Neural cell (in vitro differentiated cells): ENCODE data around the gene FCRL4. TPM values are rescaled to one million over a fixed set of nuclear protein-coding genes. Genes with fewer than 3 reads are reported as not detected.

ENCODE experiments used
- H2AFZ ChIP-seq: fragments of 200-600, 300-800 bp; sonication (generic), shearing (Covaris generic); 2 replicates; pipeline ENCODE4 v1.6.0; 2014; ENCODE audit warnings: low read depth, mild to moderate bottlenecking, antibody characterized with exemption, low read length, moderate library complexity
- H3F3A ChIP-seq: fragments of 200-600 bp; shearing (Covaris generic); 2 replicates; pipeline ENCODE4 v1.6.1; 2016; ENCODE audit warnings: mild to moderate bottlenecking, moderate library complexity, mixed read lengths, antibody characterized with exemption, low read length; ENCODE audit not compliant: insufficient read depth, poor library complexity, severe bottlenecking
- H3K27ac ChIP-seq: fragments of 200-600, 300-800 bp; sonication (generic), shearing (Covaris generic); 2 replicates; pipeline ENCODE4 v1.5.1; 2014; ENCODE audit warnings: mild to moderate bottlenecking, low read length, moderate library complexity
- H3K27me3 ChIP-seq: fragments of 300-800, 200-600 bp; sonication (generic), shearing (Covaris generic); 2 replicates; pipeline ENCODE4 v1.6.0; 2014; ENCODE audit warnings: mild to moderate bottlenecking, low read depth, low read length, moderate library complexity; ENCODE audit not compliant: insufficient read depth
- H3K36me3 ChIP-seq: fragments of 300-800, 200-600 bp; sonication (generic), shearing (Covaris generic); 2 replicates; pipeline ENCODE4 v1.5.1; 2014; ENCODE audit warnings: mild to moderate bottlenecking, antibody characterized with exemption, low read length, moderate library complexity; ENCODE audit not compliant: insufficient read depth
- H3K4me2 ChIP-seq: fragments of 300-800, 200-600 bp; sonication (generic), shearing (Covaris generic); 2 replicates; pipeline ENCODE4 v1.6.0; 2014; ENCODE audit warnings: mild to moderate bottlenecking, low read length
- H3K4me3 ChIP-seq: fragments of 300-800, 200-600 bp; sonication (generic), shearing (Covaris generic); 2 replicates; pipeline ENCODE4 v1.5.1; 2014; ENCODE audit warnings: mild to moderate bottlenecking, low read length, moderate library complexity
- H3K79me2 ChIP-seq: fragments of 200-600 bp; shearing (Covaris generic); replicated peaks from 2 replicates; pipeline ENCODE4 v1.6.0; 2014; ENCODE audit warnings: mild to moderate bottlenecking, low read length, moderate library complexity; ENCODE audit not compliant: insufficient read depth
- H3K9ac ChIP-seq: fragments of 300-800, 200-600 bp; sonication (generic), shearing (Covaris generic); 2 replicates; pipeline ENCODE4 v1.6.1; 2016; ENCODE audit warnings: mild to moderate bottlenecking, low read length, mixed read lengths
- H3K9me2 ChIP-seq: fragments of 200-600 bp; shearing (Covaris generic); 2 replicates; pipeline ENCODE4 v1.6.1; 2016; ENCODE audit warnings: mild to moderate bottlenecking, low read length, mixed read lengths; ENCODE audit not compliant: insufficient read depth
- H3K9me3 ChIP-seq: fragments of 200-600, 300-800 bp; sonication (generic), shearing (Covaris generic); 2 replicates; pipeline ENCODE4 v1.6.1; 2016; ENCODE audit warnings: mild to moderate bottlenecking, mixed run types, low read length, moderate library complexity, mixed read lengths
- H4K20me1 ChIP-seq: fragments of 200-600 bp; shearing (Covaris generic); 2 replicates; pipeline ENCODE4 v1.6.1; 2016; ENCODE audit warnings: mild to moderate bottlenecking, mixed run types; ENCODE audit not compliant: insufficient read depth
- CTCF ChIP-seq: fragments of 450-650 bp; IDR thresholded peaks from 2 replicates; pipeline ENCODE4 v1.5.1; 2014; ENCODE audit warnings: antibody characterized with exemption, mild to moderate bottlenecking, moderate library complexity; ENCODE audit not compliant: poor library complexity, severe bottlenecking
- EP300 ChIP-seq: fragments of 450-650 bp; conservative IDR thresholded peaks from 2 replicates; pipeline ENCODE4 v1.6.1; 2014; ENCODE audit warnings: antibody characterized with exemption, mild to moderate bottlenecking, moderate library complexity; ENCODE audit not compliant: poor library complexity, severe bottlenecking
- EZH2 ChIP-seq: fragments of 200-600, 300-800 bp; shearing (Covaris generic), sonication (generic); IDR thresholded peaks from 2 replicates; pipeline ENCODE4 v1.6.1; 2014; ENCODE audit warnings: antibody characterized with exemption, low read length, borderline replicate concordance, mild to moderate bottlenecking; ENCODE audit not compliant: insufficient read depth, poor library complexity, severe bottlenecking
- MXI1 ChIP-seq: fragments of 450-650 bp; conservative IDR thresholded peaks from 2 replicates; pipeline ENCODE4 v1.6.1; 2014; ENCODE audit warnings: antibody characterized with exemption, mild to moderate bottlenecking; ENCODE audit not compliant: poor library complexity, severe bottlenecking
- POLR2AphosphoS5 ChIP-seq: IDR thresholded peaks from 2 replicates; pipeline ENCODE4 v1.6.1; 2012
- RAD21 ChIP-seq: fragments of 450-650 bp; conservative IDR thresholded peaks from 2 replicates; pipeline ENCODE4 v1.6.1; 2014; ENCODE audit warnings: antibody characterized with exemption, mild to moderate bottlenecking, moderate library complexity
- REST ChIP-seq: IDR thresholded peaks from 2 replicates; pipeline ENCODE4 v1.6.1; 2012; ENCODE audit warnings: borderline replicate concordance
- SMC3 ChIP-seq: fragments of 450-650 bp; conservative IDR thresholded peaks from 2 replicates; pipeline ENCODE4 v1.6.1; 2014; ENCODE audit warnings: antibody characterized with exemption, mild to moderate bottlenecking, moderate library complexity; ENCODE audit not compliant: poor library complexity
- TAF1 ChIP-seq: IDR thresholded peaks from 2 replicates; pipeline ENCODE4 v1.6.1; 2012; ENCODE audit warnings: low read depth
- polyA plus RNA-seq: library from polyadenylated mRNA; depleted of rRNA; stranded (reverse); fragments of >200 nt; gene quantifications from 2 replicates; pipeline ENCODE4 v1.2.3, GENCODE V29; 2014

FCRL4 gene
- polyA plus RNA-seq, 1 donor from 2014 or later, result not detected

- H4K20me1 ChIP-seq, result no peaks in the 10 kb centered on the region
- H3K36me3 ChIP-seq, result no peaks in the 10 kb centered on the region
- no peaks in the 10 kb centered on the region for H3K27me3 ChIP-seq
- H2AFZ ChIP-seq, result no peak overlapping the region
- no peak for TF ChIP-seq TAF1
- no peak for TF ChIP-seq MXI1
- TF ChIP-seq RAD21, result no peak
- TF ChIP-seq EP300, result no peak
- TF ChIP-seq REST, result no peak
- no peak for TF ChIP-seq SMC3
- TF ChIP-seq POLR2AphosphoS5, result no peak
- TF ChIP-seq CTCF, result no peak
- TF ChIP-seq EZH2, result no peak
- no peaks in the 10 kb centered on the region for H3K9me2 ChIP-seq
- no peak overlapping the region for H3K9ac ChIP-seq
- H3K4me2 ChIP-seq, result no peak overlapping the region
- H3K9me3 ChIP-seq, result no peaks in the 10 kb centered on the region
- no peaks in the 10 kb centered on the region for H3K79me2 ChIP-seq
- no peak overlapping the region for H3K27ac ChIP-seq
- no peak overlapping the region for H3K4me3 ChIP-seq
- no peaks in the 10 kb centered on the region for H3F3A ChIP-seq
Measured at GRCh38 chr1:157624471-157624870, 26.6 kb upstream of the FCRL4 start.

GRCh38 chr1:157622471-157622870, 24.6 kb upstream of the FCRL4 start:
- Histone ChIP-seq H4K20me1 (no peaks in the 10 kb centered on the region), H3K27ac (no peak overlapping the region), H3K4me3 (no peak overlapping the region), H3K9me2 (no peaks in the 10 kb centered on the region), H3K27me3 (no peaks in the 10 kb centered on the region), H3K36me3 (no peaks in the 10 kb centered on the region), H3K4me2 (no peak overlapping the region), H3K79me2 (no peaks in the 10 kb centered on the region), H2AFZ (no peak overlapping the region), H3F3A (no peaks in the 10 kb centered on the region), H3K9ac (no peak overlapping the region), H3K9me3 (no peaks in the 10 kb centered on the region)
- no peak for TF ChIP-seq REST
